Stimulated activated CD4-positive, alpha-beta T cell treated with anti-CD3 and anti-CD28 coated beads, Interleukin-1b, Interleukin-23, amount 100 ng/mL, for 24 hours (primary cell): ENCODE data around the gene NPFF.

ENCODE experiments used
- DNase-seq, 4 experiments: peaks; one replicate each; pipeline ENCODE4 v3.0.0-alpha.2; 2020; ENCODE audit warnings: low read depth in 4 of 4, low spot score in 1 of 4

NPFF gene

GRCh38 chr12:53514628-53515290, 7.5 kb upstream of the NPFF start:
- DNase-seq = no peak

GRCh38 chr12:53513712-53514410, 6.6 kb upstream of the NPFF start:
- no peak for DNase-seq

DNA sequence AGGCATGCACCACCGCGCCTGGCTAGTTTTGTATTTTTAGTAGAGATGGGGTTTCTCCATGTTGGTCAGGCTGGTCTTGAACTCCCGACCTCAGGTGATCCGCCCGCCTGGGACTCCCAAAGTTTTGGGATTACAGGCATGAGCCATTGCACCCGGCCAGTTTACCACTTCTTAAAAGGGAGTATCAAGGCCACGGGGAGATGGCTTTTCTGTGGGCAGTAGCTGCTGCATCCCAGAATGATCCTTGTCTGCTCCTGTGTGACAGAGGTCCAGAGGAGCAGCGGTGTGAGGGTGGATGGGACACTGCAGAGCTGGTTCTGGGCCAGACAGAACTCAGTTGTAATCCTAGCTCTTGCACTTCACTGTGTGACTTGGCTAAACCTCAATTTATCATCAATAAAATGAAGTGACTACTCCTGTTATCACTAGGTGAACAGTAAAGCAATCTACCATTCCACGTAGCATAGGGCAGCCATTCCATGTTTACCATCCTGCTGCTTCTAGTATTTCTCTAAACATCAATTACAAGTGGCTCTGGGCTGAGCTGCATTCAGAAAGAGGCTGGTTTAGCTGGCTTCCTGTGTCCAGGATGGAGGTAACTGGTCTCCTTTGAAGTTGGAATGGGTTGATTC, 3.0 kb upstream of the NPFF start:
- DNase-seq = no peak

GRCh38 chr12:53508534-53509170, 1.4 kb upstream of the NPFF start:
- DNase-seq = peak; percentile 53 to 80 (median 71)

GRCh38 chr12:53507603-53507885, 260 bp upstream of the NPFF start:
- no peak for DNase-seq

- no peak for DNase-seq
Measured at GRCh38 chr12:53506450-53506785, 866 bp downstream of the NPFF start.

DNA sequence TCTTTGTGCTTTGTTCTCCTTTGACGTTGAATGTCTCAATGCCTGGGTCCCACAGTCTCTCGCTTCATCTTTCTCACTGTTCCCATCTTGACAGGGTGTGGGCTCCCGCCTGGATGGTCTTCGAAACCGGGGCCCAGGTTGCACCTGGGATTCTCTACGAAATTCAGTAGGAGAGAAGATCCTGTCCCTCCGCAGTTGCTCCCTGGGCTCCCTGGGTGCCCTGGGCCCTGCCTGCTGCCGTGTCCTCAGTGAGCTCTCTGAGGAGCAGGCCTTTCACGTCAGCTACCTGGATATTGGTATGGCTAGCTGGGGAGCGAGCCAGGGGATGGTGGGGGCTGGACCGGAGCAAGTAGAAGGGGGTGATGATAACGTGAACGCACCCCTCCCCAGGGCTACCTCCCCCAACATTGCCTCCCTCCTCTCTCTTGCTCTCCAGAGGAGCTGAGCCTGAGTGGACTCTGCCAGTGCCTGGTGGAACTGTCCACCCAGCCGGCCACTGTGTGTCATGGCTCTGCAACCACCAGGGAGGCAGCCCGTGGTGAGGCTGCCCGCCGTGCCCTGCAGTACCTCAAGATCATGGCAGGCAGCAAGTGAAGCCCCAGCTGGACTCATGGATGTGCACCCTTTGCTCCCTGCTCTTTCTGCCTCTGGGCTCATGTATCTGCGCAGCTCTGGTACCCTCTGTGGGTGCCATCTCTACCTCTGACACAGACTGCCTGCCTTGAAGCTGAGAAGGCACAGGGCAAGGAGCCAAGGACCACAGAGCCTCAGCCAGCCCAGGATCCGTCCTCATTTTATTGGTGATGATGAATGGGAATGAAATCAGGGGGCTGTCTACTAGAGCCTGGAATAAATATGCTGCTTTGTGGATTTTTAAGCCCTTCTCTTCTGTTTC, 1.5 kb downstream of the NPFF start:
- DNase-seq = no peak

- DNase-seq = no peak
Measured at GRCh38 chr12:53505086-53505485, 2.2 kb downstream of the NPFF start.

DNA sequence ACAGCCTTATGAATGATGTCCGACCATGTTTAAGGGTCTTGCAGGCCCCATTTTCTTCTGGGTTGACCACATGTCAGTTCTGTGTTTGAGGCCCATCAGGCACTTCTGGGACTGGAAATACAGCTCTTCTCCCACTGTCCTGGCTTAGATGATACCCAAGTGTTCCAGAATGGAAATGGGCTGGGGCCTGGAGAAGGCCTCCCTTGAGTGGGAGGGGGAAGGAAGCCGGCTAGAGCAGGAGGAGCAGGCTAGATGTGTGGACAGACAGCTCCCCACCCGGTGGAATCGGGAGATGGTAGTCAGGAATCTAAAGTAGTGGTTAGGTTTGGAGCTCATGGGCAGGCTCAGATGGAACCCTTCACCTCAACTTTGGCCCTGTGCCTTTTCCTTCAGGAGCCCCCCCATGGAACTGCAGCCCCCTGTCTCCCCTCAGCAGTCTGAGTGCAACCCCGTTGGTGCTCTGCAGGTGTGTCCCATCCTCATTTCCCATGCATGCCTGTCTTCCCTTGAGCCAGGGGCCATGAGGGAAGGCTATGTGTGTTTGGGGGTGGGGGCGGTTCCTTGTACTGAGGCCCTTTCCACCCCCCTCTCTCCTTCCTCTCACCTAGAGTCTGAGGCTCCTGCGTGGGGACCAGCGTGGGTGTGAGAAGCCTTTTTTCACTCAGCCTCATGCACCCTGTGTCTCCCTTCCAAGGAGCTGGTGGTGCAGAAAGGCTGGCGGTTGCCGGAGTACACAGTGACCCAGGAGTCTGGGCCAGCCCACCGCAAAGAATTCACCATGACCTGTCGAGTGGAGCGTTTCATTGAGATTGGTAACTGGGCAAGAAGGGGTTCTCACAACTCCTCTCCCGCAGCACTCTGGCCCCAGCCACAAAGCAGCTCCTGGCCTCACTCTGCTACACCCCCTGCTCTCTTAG, 3.0 kb downstream of the NPFF start:
- no peak for DNase-seq

DNA sequence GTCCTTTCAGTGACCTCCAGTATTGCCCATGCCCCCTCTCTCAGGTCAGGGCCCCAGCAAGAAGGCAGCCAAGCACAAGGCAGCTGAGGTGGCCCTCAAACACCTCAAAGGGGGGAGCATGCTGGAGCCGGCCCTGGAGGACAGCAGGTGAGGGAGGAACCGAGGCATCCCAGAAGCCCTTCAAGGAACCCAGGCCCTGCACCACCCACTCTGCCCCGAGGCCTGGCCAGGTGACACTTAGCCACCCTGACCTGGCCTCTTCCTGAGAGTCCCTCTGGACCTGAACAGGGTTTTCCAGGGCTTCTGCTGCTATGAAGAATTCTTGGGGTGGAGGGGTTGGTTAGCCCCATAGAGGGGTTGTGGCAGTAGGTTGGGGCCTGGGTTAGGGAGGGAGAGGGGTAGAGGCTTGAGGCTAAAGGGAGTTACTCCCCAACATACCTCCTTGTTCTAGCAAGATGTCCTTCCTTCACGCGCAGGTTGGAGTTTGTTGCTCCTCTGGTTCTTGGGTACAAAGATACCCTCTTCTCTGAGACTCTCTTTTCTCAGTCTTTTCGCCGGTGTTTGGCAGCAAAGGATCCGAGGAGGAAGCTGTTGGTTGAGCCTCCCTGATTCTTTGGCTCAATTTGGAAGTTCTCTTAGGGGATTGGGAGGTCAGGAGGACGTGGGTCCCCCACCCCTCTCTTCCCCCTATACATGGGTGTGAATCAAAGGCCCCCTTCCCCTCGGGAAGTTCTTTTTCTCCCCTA, 4.1 kb downstream of the NPFF start:
- DNase-seq = no peak

DNA sequence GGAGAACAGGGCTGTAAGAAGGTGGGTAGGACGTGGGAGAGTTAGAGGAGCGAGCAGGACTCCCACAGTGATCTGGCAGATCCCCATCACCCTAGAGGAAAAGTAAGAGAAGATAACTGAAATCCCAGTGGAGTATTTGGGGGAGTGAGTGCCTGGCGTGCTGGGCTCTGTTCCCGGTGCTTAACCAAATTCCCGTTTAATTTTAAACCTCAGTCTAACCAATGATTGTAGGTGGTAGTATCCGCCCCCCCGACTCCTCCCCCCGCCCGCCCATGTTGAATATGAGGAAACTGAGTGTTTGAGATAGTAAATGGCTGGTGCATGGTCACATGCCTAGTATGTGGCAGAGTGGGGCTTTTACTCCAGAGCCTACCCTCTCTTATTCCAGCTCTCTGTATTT, 5.0 kb downstream of the NPFF start:
- DNase-seq = no peak

DNA sequence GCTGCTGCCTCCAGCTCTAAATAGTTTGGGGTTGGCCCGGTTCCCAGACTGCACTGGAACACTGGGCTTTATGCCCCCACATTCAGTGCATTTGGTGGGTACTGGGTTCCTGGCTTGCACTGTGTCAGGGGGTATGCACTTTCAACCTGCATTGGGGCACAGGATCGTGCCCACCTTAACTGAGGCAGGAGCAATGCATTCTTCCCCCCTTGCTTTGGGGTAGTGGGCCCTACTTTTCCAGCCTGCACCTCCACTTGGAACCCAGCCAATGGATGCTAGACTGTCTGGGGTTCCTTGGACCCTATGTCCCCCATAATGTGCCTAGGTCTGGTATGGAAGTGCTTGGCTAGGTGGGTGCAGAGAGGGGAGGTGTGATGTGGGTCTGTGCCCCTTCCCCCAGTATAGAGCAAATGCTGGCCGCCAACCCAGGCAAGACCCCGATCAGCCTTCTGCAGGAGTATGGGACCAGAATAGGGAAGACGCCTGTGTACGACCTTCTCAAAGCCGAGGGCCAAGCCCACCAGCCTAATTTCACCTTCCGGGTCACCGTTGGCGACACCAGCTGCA, 5.6 kb downstream of the NPFF start:
- no peak for DNase-seq

DNA sequence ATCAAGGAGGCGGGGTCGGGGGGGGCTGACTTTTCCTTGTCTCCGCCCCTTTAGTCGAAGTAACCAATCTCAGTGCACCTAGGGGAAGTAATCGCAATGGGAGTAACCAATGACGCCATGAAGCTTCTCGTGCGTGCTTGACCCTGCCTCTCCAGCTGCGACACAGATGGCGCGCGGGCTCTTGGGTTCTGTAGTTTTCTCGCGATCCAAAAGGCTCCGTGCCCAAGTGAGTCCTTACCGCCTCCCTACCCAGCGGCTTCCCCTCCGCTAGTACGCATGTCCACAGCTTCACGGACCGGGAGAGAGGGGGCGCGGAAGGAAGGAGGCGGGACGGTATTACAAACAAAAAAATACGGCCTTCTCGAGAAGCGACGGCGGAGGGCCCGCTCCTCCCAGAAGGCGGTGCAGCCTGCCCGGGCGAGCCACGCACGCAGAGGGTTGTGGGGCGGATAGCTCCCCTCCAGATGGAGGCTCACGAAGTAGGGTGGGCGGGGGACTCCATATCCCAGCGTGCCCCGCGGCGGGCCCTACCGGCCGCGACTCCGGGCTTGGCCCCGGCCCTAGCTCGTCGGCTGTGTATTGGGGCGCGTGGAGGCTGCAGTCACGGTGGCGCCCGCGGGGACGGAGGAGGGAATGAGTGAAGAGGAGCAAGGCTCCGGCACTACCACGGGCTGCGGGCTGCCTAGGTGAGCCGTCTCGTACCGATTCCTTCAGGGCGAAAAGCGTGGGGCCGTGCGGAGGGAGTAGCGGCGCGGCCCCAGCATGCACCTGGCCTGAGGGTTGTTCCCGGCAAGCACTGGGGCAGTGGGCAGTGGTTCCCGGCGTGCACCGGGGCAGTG, 6.3 kb downstream of the NPFF start, which contains the start of gene TARBP2:
Gene TARBP2, plus strand, starts transcription at position 508 of the 839 bp plus-strand sequence. Its CDS starts 126 bp downstream, at position 634.
- peak; percentile 86 to 96 (median 96) for DNase-seq

DNA sequence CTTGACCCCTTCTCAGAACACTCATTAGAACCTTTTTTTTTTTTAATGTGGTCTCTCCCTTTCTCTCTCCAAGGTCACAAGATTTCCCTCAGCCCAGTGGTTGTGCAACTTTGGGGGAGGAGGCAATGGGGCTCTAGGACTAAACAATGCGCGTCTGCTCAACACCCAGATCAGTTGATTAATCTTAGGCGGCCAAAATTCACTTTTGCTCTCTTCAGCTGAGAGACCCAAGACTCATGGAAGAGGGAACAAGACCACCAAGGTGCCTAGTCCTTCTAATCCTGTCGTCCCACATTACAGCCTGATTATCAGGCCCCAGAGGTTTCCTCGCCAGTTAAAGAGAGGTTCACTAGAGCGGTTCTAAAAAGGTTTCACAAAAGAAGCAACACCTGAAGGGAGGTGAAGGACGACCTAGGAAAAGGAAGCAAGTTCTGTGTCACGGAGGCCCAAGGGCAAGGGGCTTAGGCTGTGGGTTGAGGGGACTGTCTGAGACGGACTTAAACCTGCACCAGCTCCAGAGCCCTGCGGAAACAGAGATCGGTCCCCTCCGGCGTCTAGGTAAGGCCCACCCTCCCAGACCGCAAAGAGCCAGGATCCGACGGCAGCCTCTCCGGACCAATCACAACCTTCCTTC, 7.0 kb downstream of the NPFF start:
- DNase-seq = no peak

DNA sequence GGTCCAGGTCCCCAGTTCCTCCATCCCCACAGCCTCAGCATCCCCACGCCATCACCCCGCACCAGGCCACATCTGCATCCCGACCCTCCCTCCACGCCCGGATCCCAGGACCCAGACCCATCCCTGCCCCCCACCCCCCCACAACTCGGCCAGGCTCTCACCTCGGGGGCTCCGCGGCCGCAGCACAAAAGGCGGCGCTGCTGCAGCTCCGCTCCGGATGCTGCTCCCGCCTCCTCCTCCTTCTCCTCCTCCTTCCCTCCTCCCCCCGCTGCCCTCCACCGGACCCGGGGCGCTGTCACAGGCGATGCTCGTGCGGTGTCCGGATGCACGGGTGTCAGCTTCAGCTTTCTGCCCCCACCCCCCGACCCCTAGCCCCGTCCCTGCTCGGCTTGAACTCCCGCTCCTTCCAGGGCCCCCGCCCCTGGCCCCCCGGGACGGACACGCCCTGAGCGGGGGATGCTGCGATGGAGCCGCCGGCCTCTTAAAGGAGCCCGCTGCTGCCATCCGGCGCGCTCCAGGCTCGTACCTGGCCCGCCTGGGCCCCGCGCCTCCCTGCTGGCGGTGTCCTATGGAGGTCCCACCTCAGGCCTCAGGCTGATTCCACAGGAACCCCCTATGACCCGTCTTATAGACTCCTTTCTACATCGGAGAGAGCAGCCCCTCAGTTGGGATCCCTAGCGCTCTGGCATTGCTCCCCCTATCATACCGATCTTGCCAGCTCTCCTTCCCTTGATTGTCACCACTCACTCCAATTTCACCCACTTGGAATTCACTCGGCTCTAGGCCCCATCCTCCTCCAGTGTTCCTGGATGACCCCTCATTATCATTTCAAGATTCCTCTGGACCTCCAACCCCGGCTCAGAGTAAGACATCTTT, 7.8 kb downstream of the NPFF start, which contains the start of gene MAP3K12:
Gene MAP3K12, minus strand, starts transcription at position 193 of the 876 bp plus-strand sequence. CDS start 12,067 bp downstream, outside the sequence.
- peak in 3 of 4 experiments; percentile 36 to 57 (median 53) for DNase-seq

GRCh38 chr12:53498235-53498630, 9.1 kb downstream of the NPFF start:
- DNase-seq = no peak

DNA sequence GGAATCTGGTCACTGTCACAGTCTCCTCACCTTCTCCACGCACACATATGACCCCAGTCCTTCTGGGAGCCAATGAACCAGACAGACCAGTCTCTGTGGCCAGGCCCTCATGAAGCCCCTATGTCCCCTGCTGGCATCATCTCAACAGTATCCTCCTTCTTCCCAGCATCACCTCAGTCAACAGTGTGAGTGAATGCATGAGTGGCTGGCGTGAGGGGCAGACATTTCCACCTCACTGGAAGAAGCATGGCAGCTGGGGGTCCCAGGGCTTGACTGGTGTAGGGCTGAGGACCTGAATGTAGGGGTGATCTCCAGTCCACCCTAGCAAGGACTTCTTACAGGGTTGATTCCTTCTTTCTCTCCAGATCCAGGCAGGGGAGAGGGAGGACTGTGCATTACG, 9.8 kb downstream of the NPFF start:
- no peak for DNase-seq
